Left hindlimb (tissue), 1 donor: Measurements from ENCODE around the gene KITLG.
"Not testable (repeated sequence)": the region's sequence is repeated elsewhere in the genome, so short reads cannot be mapped to it uniquely, and the experiment has no call there.

Experiments used
- DNase-seq: peaks from one replicate; pipeline ENCODE4 v3.0.0-alpha.2; 2018

The KITLG gene

GRCh38 chr12:88580051-88580871 is at the start of gene KITLG:
TSS of gene KITLG (minus strand) at chr12:88580471. CDS start at chr12:88580278, 193 bp downstream.
- peak; percentile 87 for DNase-seq

DNA sequence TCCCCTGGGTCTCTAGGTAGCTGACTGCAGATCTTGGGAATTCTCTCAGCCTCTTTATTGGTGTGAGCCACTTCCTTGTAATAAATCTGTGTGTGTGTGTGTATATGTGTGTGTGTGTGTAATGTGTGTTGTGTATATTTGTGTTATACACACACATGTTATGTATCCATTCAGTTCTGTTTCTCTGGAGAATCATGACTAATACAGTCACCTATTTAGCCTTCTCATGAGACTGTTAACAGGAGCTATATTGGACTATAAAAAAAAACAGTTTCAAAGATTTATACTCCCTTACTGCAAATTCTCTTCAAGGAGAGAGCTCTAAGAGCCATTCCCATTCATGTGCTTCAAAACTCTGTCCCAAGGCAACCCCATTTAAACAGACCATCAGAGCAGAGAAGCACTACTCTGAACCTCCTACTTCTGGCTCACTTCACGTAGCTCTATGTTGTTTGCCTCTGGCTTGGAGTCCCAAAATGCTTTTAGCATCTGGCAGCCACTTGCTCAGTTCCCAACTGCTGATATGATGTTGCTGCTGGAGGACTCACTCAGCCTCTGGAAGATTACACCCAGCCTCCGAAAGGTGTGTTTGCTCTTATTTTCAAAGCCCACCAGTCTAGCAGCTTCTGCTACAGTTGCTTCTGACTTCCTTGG is 48.7 kb upstream of the KITLG start:
- DNase-seq: no peak

GRCh38 chr12:88628035-88628434 is 47.8 kb upstream of the KITLG start:
- DNase-seq: not testable (repeated sequence)

- no peak for DNase-seq
Measured at GRCh38 chr12:88627501-88627900, 47.2 kb upstream of the KITLG start.

- DNase-seq: no peak
Measured at GRCh38 chr12:88625356-88625755, 45.1 kb upstream of the KITLG start.

GRCh38 chr12:88624911-88625310 is 44.6 kb upstream of the KITLG start:
- no peak for DNase-seq

DNA sequence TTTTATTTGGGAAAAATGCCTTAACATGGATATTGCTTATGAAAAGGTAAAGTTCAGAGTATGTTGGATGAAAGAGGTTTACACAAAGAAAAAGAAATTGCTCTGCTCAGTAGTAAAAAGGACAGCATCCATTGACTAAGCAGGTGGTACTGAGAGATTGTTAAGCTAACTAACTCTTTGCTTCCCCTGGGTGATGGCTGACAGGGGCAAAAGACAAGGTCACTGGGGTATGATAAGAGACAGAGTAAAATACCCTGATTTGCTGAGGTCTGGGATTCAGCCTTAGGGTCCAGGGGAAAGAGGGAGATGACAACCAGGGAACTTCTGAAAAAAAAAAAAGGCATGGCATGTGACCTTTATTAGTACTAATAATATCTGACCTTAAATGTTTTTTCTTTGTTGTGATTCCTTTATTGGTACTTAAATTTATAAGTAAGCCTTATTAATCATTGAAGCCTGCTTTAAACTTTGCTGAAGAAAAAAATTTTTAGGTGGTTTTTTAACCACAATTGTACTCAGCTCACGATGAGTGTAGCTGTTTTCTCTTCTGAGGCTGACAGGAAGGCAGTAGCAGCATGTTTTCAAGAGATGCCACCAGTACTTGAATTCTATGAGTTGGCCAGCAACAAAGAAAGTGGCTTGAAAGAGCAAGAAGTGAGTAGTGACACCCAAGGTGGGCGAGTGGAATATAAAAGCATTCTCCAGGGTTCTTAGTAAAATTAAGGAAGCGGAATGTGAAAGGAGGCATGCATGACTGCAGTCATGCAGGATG is 43.7 kb upstream of the KITLG start:
- no peak for DNase-seq

DNA sequence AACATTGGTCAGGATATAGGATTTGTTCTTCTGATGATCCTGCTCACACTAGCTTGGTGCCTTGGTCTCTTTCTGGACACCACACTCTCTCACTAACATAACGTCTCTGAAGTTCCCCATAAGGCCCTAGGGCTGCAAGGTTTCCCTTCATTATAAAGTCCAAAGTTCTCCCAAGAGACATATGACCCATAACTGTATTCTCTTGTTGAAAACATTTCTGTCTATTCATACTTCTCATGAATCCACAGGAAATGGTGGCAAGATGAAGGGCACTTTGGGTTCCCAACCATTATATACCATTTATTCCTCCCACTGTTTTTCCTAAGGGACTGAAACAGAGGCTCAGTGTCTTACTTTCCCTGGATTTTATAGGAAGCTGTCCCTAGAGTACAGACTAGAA is 37.1 kb upstream of the KITLG start:
- DNase-seq: no peak

DNA sequence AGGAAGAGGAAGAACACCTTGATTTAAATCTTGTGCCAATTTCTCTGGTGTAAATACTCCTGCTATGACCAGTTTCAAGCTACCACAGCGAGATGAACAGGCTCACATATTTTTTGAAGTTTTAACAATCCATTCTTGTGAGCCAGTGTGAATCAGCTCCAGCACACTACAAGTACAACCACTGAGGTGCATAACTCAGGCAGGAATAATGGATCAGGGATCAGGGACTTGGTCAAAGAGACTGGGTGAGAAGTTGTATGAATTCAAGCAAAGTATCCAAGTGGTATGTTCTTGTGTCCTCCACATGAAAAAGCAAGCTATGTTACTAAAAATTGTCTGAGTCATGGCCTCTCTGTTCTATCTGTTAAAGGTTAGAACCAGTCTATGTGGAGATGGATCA is 35.2 kb upstream of the KITLG start:
- DNase-seq: no peak

DNA sequence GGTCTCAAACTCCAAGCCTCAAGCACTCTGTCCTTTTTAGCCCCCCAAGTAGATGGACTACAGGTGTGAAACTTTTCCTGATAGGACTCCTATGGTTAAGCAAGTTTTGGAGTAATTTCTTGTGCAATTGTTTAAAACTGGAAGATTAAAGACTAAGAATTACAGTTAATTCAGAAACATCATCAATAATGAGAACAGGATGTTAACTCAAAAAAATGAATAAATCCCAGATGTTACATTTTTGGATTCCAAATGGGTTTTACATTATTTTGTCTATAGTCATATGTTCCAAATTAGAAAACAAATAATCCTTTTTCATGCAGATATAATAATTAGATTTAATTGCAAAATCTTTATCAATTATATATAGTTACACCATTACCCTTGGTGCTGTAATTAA is 24.4 kb upstream of the KITLG start:
- DNase-seq: no peak

GRCh38 chr12:88600272-88600671 is 20.0 kb upstream of the KITLG start:
- no peak for DNase-seq

GRCh38 chr12:88597365-88597764 is 17.1 kb upstream of the KITLG start:
- DNase-seq: no peak

- no peak for DNase-seq
Measured at GRCh38 chr12:88595697-88596096, 15.4 kb upstream of the KITLG start.

DNA sequence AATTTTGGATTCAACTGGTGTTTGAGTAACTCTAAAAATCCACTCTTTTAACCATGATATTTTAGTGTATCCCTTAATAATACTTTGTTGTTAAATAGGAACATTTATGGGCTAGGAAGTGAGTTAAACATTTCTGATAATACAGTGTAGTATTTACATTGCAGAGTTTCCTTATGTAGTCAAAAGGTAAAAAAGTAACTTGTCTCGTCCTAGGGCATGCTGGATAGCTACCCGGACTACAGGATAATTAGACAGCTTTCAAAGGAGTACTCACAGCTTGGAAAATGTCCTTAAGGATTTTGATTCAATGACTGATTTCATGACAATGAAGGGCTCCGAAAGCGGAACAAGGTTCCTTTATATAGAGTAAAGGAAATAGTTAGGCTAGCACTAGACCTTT is 14.5 kb upstream of the KITLG start:
- no peak for DNase-seq

- no peak for DNase-seq
Measured at GRCh38 chr12:88591343-88591742, 11.1 kb upstream of the KITLG start.

DNA sequence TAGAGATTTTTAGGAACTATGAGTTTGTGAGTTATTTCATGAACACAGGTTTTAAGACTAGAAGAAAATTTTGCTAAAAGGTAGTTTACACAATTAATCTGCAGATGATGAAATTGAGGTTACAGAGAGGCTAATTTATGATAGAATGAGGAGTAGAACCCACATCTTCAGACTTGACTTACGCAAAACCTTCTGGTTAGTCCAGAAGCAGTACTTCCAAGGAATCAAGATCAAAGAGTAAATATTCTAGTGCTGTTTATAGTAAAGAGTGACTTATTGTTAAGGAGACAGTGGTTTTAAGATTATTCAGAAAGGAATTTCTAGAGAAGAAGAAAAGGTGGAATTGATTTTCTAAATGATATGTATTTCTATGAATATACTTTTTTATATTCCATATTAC is 10.6 kb upstream of the KITLG start:
- DNase-seq: no peak

DNA sequence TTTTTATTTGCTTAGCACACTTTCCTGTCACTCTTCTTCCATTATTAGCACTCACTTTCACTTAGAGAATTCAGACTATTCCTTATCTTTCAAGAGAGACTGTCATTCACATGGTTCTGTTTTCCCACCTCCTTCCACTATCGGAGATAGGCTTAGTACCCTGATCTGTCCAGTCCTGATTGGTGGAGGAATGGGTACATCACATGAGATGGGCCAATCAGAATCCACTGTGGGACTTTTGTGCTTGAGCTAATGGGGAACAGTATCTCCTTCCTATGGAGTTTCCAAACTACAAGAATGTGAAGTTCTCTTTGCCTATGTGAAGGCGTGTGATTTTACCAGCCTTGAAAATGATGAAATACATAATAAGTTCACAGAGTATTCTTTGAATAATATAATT is 4.8 kb upstream of the KITLG start:
- no peak for DNase-seq

DNA sequence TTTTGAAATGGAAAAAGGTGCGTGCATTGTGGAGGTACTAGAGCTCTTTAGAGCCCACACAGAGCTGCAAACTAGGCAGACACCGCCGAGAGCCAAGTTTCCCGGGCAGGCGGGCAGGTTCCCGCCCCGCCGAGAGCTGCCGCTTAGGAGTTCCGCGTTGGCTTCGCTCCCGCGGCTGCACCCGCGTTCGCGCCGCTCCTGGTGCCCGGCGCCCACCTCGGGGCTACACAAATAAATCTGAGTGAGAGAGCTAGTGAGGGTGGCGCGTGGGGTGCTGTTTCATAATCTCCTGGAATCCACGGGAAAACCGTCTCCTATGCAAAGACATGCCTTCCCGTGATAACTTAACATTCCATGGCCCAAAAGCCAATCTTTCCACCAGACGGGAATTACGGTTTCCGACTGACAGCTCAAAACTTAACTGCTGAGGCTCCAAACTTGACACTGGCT is 645 bp downstream of the KITLG start:
- no peak for DNase-seq

- no peak for DNase-seq
Measured at GRCh38 chr12:88579161-88579517, 1.1 kb downstream of the KITLG start.

DNA sequence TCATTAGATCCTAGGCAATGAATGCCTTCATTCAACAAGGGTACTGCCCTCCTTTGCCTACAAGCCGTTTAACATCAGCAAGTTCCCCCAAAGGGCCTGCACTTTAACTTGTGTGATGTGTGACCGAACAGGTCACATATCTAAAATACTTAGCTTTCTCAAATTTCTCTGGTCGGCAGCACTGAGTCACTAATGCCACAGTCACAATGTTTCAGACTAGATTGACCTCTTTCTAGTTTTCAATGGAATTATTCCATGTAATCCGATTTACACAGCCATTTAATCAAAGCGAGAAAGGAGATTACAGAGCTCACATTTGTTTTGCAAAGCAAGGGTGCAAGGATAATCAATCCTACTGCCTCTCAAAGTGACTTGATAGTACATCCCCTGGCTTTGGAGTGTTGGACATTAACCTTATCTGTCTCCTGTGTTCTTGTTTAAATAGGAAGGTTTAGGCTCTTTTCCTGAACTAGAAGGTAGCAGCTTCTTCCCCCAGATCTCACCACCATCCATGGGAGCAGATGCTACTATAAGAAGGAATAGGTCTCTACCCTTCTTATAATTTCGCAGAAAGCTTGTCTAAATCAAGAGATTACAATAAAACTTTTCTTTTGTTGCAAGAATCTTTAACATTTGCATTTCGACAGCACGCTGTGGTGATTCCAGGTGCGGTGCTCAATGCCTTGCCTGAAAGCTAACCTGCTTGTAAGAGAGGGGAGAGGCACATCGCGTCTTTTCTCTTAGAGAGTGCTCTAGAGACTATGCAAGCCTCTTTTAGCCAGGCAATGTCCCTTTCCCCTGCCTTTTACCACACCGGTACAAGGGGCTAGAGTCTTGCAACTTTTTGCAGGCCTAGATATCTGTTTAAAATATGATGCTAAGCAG is 1.8 kb downstream of the KITLG start:
- no peak for DNase-seq

DNA sequence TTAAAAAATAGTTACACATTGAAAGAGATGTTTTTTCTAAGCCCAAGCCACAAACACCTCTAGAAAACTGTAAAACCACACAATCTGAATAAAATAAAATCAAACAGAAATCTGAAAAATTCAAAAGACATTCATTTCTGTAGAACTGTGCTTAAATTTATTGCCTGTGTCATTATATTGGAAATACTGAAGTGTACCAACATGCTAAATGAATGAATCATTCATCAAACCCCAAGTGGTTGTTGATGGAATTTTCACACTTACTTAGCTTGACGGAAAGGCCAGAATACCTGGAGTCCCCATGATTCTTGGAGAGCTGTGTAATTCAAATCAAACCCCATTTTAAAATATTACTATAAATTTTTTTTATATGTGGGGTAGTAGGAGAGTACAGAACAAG is 2.7 kb downstream of the KITLG start:
- no peak for DNase-seq

DNA sequence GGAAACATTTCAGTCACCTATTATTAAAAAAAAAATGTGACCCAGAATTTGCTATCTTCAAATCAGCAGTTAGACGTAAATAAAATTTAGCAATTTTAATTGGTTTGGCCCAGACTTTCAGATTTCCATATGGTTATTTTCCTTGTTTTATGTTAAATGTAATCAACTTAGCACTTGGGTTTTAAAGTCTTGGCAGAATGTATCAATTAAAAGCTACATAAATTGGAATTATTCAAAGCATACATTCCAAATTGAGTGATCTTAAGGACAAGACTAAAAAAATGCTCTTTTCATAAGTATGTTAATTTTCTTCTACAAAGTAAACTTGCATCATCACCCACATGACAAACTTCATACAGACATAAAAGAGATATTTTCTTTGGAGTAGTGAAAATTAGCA is 3.4 kb downstream of the KITLG start:
- DNase-seq: no peak
